Activated CD8-positive, alpha-beta memory T cell treated with anti-CD3 and anti-CD28 coated beads, Interleukin-2, amount 50 U/mL, for 1 hour (primary cell): Measurements from ENCODE around the gene CD300A.
"Not testable (repeated sequence)": the region's sequence is repeated elsewhere in the genome, so short reads cannot be mapped to it uniquely, and the experiment has no call there.

ENCODE experiments used
- DNase-seq: peaks from one replicate; pipeline ENCODE4 v3.0.0-alpha.2; 2020; ENCODE audit errors: extremely low read depth

CD300A gene

DNA sequence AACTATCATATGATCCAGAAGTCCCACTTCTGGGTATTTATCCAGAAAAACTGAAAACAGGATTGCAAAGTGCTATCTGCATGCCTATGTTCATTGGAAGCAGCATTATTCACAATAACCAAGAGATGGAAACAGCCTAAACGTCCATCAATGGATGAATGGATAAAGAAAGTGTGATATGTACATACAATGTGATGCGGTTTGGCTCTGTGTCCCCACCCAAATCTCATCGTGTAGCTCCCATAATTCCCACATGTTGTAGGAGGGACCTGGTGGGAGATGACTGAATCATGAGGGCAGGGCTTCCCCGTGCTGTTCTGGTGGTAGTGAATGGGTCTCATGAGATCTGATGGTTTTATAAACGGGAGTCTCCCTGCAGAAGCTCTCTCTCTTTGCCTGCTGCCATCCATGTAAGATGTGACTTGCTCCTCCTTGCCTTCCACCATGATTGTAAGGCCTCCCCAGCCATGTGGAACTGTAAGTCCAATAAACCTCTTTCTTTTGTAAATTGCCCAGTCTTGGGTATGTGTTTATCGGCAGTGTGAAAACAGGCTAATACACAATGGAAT is 52.1 kb downstream of the CD300A start:
- not testable (repeated sequence) for DNase-seq

DNA sequence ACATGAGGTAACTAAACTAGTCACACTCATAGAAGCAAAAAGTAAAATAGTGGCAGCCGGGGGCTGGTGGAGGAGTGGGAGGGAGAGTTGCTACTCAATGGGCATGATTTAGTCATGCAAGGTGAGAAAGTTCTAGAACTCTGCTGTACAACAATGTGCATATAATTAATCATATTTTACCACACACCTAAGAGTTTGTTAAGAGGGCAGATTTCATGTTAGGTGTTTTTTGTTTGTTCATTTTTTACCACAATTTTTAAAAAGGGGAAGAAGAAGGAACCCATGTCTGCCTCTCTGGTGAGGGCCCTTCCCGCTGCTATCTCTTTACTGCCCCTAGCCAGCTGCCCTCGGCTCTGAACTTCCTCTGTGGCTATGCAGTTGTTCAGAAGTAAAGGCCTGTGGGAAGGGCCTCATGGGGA is 53.6 kb downstream of the CD300A start:
- no peak for DNase-seq

DNA sequence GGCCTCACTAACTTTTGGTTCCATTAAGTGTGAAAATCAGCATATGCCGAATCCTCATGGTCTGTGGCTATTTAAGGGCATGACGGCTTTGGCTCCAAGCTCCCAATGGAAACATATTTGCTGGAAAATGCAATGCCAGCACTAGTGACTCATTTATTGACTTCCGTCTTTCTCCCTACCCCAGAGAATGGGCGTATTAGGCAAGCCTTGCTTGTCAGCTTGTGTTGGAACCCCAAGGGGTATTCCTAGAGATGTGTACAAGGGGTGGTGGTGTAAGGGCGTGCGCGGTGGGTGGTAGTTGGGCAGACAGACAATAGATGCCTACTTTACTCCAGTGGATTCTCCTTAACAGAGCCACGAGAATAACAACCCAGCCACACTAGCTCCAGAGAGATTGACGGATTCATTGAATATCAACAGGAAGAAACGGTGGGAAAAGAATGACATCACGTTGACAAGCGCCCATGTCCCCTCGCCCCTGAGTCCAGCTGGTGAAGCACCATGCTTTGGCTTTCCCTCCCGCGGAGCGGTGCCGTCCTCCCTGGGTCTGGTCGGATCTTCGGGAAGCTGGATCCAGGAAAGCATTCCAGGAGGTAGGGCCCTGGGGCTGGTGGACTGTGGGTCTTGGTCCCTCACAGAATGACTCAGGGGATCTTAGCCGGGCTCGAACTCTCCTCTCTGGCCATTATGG is 54.5 kb downstream of the CD300A start:
- no peak for DNase-seq

DNA sequence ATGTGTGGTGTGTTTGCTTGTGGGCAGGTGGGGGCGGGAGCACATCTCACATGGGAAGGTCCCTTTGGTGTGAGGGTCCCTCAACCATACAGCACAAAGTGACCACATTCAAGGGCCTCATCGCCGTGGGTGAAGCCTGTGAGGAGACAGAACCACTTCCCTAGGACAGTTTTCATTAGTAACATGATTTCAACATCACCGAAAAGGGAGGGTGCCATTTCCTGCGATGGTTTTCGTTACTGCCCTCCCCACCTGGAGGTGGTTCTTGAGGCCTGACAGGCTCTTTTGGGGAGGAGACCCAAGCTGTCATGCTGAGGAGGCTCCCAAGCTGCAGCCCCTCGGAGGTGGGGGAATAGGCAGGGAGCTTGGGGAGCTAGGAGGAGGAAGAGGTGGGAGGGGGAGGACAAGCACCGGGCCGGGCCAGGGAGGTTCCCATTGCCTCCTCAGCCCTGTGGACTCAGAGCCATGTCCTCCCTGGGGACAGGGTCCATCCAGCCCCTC is 55.3 kb downstream of the CD300A start:
- no peak for DNase-seq

DNA sequence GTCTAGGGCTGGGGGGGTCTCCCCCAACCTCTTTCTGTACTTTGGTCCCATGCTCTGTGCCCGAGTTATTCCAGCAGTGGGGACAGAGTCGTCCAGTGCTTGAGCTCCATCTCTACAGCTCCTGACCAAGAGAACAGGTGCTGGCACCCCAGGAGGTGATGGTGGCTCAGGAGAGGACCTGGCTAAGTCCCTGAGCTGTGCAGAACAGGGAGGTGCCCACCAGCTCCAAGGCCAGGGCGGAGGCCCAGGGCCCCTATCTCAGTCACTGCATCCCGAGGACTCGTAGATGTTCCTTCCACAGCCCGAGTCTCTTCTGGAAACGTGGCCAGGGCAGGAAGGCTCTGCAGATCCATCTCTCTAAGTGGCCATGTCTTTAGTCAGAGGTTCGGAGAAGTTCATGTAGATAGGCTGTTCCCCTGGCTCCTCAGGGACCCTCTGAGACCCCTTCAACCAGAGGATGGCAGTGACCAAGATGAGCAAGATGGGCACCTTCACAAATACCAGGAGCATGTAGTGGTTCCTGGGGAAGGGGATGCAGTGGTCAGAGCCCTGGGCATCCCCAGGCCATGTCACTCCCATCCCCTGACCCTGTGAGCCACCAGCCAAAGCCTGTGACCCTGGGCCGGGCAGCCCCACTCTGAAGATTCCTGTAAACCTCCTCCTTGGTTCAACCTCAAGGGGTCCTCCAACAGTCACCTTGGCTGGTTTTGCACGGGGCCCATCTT is 56.1 kb downstream of the CD300A start:
- DNase-seq: no peak

DNA sequence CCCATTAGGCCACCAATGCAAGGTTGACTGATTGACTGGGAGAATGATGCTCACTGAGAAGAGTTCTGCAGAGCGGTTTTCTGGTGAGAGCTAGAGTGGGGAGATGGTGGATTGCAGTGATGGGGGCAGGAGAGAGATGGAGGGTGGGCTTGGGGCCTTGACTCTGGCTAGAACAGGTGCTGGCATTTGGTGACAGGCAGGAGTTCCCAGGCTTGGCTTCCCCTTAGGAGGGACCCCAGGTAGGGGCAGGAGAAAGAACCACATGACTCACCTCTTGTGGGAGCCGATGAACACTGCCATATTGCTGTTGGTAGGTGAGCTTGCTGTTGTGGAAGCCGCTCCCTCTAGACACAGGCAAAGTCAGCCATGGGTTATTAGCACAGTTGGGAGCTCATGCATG is 56.9 kb downstream of the CD300A start:
- DNase-seq: no peak

DNA sequence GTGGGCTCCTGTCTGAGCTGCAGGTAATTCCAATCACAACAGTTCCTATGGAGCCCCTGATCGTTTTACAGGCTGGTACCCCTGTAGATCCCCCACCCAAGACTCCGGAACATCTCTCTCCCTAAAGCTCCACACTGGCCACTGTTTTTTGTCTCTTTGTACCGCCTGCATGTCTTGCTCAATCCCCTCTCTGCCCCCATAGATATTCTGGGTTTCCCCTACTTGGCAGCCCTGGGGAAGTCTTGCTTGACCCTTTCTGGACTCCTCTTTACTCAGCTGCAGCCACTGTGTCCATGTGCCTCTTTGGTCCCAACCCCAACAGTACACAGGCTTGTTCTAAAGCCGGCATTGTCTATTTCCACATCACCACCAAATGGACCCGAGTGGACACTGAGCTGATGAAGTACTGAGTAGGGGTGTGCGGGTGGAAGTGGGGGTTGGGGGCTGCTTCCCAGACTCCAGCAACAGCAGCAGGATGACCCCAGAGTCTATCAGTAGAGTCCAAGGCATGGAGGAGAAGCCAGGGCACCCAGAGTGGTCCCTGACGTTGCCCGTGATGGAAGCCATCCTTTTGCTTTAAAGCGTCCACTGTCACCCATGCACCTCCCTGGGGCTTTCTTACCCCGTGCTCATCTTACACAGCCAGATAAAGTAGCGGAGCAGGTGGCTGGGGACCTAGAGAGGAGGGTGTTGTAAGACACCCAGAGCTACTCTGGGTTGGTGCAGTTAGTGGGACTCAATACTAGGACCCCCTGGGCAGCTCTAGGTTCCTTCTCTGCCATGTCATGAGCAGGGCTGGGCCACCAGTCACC is 58.4 kb downstream of the CD300A start:
- DNase-seq: no peak

DNA sequence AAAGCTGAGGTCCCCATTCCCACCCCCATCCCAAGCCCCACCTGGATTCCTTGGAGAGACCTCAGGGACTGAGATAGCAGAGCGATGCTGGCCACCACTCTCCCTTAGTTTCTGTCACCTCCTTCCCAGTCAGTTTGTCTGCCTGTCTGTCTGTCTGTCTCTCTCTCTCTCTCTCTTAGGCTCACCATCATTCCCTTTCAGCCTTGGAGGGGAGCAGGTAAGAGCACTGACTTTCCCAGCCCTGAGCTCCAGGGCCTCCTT is 59.0 kb downstream of the CD300A start:
- no peak for DNase-seq

DNA sequence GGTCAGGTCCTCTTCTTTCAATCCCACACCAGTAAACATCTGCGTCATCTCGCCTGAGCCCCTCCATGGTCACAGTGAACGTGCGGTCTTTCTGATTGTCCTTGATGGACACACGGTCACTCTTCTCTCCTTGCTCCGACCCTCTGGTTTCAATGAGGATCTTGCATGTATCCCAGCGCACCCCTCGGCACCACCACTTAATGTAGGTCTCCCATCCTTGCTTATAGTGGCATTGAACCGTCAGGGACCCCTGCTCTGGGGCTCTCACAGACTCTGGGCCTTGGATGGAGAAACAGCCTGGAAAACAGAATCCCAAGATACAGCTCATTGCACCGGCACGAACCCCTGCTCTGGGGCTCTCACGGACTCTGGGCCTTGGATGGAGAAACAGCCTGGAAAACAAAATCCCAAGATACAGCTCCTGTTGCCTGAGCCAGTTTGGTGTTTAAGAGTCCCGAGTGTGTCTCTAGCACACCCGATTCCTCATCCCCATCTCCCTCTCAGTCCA is 59.4 kb downstream of the CD300A start:
- no peak for DNase-seq

DNA sequence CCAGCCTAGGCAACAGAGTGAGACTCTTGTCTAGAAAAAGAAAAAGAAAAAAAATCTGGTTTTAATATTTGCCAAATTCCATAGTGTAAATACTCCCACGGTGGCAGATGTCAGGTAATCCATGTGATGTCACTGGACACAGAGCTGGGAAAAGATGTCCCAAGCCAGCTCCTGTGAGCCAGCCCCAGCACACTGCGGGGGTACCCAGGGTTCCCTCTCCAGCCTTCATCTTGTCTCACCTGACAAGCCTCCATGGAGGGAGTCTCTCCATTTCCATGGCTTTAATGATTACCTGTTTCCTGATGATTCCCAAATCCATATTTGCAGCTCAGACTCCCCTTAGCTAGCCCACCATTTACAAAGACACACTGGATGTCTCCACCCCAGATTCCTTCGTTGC is 60.2 kb downstream of the CD300A start:
- DNase-seq: no peak

DNA sequence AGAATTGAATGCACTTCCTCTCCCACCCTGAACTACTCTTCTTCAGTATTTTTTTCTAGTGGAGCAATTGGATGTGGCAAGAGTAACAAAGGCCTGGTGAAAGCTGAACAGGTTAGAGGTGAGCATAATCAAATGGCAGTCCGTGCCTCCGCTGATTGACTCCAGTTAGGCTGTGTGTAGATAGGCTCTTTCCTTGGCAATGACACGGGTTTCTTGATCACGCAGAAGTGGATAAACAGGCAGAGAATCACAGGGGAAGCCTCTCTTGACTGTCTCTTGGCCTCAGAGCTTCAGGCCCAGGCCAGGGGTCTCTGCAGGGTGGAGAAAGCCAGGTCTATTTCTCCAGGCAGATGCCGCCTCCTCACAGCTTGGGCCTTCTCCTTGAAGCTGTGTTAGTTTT is 60.6 kb downstream of the CD300A start:
- DNase-seq: no peak

DNA sequence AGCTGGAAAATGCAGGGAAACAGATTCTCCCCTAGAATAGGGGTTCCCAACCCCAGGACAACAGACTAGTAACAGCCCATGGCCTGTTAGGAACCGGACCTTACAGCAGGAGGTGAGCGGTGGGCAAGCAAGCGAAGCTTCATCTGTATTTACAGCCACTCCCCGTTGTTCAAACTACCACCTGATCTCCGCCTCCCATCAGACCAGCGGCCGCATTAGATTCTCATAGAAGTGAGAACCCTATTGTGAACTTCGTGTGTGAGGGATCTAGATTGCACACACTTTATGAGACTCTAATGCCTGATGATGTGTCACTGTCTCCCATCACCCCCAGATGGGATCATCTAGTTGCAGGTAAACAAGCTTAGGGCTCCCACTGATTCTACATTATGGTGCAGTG is 61.3 kb downstream of the CD300A start:
- no peak for DNase-seq

DNA sequence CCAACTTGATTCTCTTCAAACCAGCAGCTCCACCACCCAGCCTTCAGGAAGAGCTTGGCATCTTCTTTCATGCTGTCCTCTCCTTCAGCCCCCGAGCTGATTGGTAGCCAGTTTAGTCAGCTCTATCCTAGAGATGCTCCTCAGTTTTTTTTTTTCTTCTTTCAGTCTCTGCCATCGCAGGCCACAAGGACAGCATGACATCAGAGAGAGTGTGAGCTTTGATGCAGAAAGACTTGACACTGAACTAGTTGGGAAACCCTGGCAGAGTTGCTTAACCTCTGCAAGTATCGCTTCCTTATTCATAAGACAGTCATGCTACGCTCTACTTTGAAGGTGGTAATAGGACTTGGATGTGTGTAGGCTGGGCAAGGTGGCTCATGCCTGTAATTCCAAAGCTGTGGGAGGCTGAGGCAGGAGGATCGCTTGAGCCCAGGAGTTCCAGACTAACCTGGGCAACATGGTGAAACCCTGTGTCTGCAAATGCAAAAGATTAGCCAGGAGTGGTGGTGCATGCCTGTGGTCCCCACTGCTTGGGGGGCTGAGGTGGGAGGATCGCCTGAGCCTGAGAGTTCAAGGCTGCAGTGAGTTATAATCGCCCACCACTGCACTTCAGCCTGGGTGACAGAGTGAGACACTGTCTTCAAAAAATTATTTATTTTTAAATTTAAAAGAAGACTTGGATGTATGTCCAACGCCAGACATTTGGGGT is 62.2 kb downstream of the CD300A start:
- DNase-seq: no peak

DNA sequence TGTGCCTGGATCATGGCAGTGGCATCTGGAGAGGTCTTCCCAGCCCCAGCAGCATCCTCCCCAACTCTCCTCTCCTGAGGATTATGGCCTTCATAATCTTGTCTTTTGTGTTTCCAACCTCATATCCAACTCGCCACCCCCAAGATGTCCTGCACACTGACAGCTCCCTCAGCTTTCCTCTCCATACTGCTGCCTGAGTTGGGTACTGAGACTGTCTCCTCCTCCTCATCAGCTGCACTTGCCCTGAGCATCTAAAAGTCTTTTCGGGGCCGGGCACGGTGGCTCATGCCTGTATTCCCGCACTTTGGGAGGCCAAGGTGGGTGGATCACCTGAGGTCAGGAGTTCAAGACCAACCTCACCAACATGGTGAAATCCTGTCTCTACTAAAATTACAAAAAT is 62.8 kb downstream of the CD300A start:
- no peak for DNase-seq

DNA sequence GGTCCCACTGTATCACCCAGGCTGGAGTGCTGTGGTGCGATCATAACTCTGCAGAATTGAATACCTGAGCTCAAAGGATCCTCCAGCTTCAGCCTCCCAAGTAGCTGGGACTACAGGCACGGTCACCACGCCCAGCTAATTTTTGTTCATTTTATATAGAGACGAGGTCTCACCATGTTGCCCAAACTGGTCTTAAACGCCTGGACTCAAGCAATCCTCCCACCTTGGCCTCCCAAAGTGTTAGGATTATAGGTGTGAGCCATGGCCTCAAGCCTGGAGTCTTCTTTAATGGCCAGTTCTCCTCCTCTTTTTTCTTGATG is 64.4 kb downstream of the CD300A start:
- DNase-seq: no peak

DNA sequence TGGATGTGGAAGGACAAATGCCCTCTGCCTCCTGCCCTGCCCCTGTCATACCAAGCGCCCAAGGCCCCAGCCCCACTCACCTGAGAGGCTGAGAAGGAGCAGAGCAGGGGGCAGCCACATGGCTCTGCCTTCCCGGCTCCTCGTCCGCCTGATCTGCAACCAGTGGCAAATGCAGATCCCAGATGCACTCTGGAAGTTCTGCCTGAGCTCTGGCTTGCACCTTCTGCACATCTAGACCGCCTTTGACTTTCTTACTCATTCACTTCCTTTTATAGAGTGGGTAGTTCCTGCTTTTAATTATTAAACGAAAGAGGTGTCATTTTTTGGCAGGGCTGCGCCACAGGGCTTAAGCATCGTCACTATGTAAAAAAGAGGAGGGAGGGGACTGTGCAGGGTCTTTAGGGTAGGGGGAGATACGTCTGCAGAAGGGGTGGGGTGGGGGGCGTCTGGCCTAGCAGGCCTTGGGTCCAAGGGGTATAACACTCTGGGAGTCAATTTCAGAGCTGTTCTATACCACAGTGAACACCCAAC is 64.9 kb downstream of the CD300A start, which contains the start of gene CD300LB:
Gene CD300LB, minus strand, starts transcription at position 245 of the 531 bp plus-strand sequence. Its CDS starts 125 bp downstream, at position 120.
- DNase-seq: no peak

DNA sequence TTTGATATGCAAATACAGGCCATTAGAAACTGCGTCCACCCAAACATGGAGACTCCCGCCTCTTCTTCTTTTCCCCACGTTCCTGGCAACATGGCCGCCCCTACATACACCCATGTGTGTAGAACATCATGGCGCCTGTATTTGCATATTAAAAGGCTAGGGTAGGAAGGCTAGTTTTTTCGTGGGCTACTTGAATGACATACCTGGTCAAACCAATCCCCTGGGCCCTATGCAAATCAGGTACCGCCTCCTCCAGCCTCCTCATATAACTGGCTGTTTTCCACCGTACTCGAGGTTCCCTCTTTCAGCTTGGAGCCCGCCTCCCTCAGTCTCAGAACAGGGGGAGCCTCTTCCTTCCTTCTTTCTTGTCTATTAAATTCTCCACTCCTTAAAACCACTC is 65.7 kb downstream of the CD300A start:
- DNase-seq: no peak
